Gastroesophageal sphincter (tissue), 4 donors: ENCODE measurements around the gene IER3. TPM values are rescaled to one million over a fixed set of nuclear protein-coding genes. Genes with fewer than 3 reads are reported as not detected.

Experiments used
- ATAC-seq: fragments of 150-250 bp; one replicate; pipeline ENCODE4 v1.9.1; 2016; ENCODE audit warnings: mild to moderate bottlenecking, moderate library complexity
- H3K27ac ChIP-seq, 4 donors: fragments of 200-600 bp; sonication (generic) in 3 of 4; 1 replicate in 3 of 4; 2 replicates in 1 of 4; pipeline ENCODE4 v1.5.1; 2016 to 2019
- H3K27me3 ChIP-seq: fragments of 200-600 bp; sonication (generic); one replicate; pipeline ENCODE4 v1.5.1; 2019
- H3K36me3 ChIP-seq, 2 donors: fragments of 200-600 bp; sonication (generic); one replicate each; pipeline ENCODE4 v1.5.1; 2019; ENCODE audit warnings: control low read depth in 1 of 2
- H3K4me1 ChIP-seq, 3 donors: fragments of 200-600 bp; sonication (generic); 1 replicate in 2 of 3; 2 replicates in 1 of 3; pipeline ENCODE4 v1.5.1; 2016 to 2019; ENCODE audit warnings: control low read depth in 2 of 3
- H3K4me3 ChIP-seq, 2 donors: fragments of 200-600 bp; sonication (generic); one replicate each; pipeline ENCODE4 v1.5.1; 2019; ENCODE audit warnings: mild to moderate bottlenecking in 1 of 2, moderate library complexity in 1 of 2
- H3K9me3 ChIP-seq, 3 donors: fragments of 200-600 bp; sonication (generic); one replicate each; pipeline ENCODE4 v1.5.1; 2017 to 2019; ENCODE audit warnings: control low read depth in 2 of 3
- EP300 ChIP-seq: sonication (generic); formaldehyde crosslinking; IDR thresholded peaks from one replicate; pipeline ENCODE4 v1.6.1; 2017; ENCODE audit warnings: antibody characterized with exemption, mild to moderate bottlenecking
- POLR2A ChIP-seq, 2 donors: fragments of 450-650 bp; IDR thresholded peaks; one replicate each; pipeline ENCODE4 v1.6.1; 2017; ENCODE audit warnings: antibody characterized with exemption in 2 of 2, mild to moderate bottlenecking in 2 of 2, moderate library complexity in 1 of 2
- POLR2AphosphoS5 ChIP-seq: sonication (generic); formaldehyde crosslinking; IDR thresholded peaks from one replicate; pipeline ENCODE4 v1.6.1; 2017; ENCODE audit warnings: antibody characterized with exemption
- WGBS, 2 donors: methylation state at CpG; one replicate each; pipeline ENCODE4 v1.1.5; 2018; ENCODE audit warnings: low coverage in 1 of 2; 5-methylcytosine and 5-hydroxymethylcytosine counted together
- total RNA-seq, 4 donors: library from RNA; depleted of rRNA; stranded (reverse); fragments of >200 nt; gene quantifications; one replicate each; pipeline ENCODE4 v1.1.0, GENCODE V29; 2016
- TF ChIP-seq, protein P1 (sequence below), 4 experiments: fragments of 200-600 bp in 2 of 4; fragments of 450-650 bp in 2 of 4; sonication (generic) in 1 of 4; IDR thresholded peaks; one replicate each; pipeline ENCODE4 v1.5.1; 2017 to 2019; ENCODE audit warnings: antibody characterized with exemption in 4 of 4, mild to moderate bottlenecking in 2 of 4, moderate library complexity in 2 of 4

The IER3 gene
- total RNA-seq, 4 donors from 2014 or later: 5.6 to 31.9 (median 11.3) TPM

DNA sequence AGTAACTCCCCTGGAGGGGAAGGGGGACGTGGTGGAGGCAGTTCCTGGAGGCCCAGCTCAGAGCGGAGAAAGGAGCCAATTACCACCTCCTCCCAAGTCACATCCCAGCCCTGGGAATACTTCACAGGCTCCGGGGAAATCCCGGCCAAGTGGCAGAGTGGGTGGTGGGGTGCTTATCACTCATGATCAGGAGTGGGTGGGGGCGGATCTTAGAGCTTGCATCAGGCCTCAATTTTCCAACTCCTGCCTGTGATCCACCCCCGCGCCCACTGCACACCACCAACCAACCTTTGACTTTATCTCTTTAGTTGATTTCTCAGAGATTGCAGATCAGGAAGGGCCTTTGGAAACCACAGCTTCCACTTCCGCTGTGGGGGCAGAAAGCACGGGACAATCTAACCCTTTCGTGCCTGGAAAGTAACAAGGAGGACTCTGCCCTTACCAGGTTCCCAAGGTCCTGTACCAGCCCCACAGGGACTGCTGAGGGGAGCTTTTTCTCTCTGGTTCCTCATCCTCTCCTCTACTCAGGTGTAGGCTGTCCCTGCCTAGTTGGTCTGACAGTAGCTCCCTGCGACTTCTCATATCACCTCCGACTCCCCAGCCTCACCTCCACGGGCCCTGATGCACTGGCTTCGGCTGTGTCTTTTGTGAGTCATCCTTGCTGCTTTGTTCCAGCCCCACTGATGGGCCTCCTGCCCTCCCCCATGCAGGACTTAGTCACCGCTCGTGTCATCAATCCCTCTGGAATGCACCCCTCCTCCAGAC, 24.9 kb upstream of the IER3 start:
- H3K27me3 ChIP-seq: no peaks in the 10 kb centered on the region
- 15 to 18% methylated on average over 8 to 9 of the region's 16 CpGs for whole genome bisulfite sequencing, 2 donors
- no peak overlapping the region for H3K4me3 ChIP-seq
- peaks cover 0 to 26% (median 19%) of the 10 kb centered on the region in 3 donors for H3K4me1 ChIP-seq
- peak; percentile 78 for TF ChIP-seq POLR2AphosphoS5
- TF ChIP-seq, protein P1, sequence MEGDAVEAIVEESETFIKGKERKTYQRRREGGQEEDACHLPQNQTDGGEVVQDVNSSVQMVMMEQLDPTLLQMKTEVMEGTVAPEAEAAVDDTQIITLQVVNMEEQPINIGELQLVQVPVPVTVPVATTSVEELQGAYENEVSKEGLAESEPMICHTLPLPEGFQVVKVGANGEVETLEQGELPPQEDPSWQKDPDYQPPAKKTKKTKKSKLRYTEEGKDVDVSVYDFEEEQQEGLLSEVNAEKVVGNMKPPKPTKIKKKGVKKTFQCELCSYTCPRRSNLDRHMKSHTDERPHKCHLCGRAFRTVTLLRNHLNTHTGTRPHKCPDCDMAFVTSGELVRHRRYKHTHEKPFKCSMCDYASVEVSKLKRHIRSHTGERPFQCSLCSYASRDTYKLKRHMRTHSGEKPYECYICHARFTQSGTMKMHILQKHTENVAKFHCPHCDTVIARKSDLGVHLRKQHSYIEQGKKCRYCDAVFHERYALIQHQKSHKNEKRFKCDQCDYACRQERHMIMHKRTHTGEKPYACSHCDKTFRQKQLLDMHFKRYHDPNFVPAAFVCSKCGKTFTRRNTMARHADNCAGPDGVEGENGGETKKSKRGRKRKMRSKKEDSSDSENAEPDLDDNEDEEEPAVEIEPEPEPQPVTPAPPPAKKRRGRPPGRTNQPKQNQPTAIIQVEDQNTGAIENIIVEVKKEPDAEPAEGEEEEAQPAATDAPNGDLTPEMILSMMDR (IDR thresholded peaks at IDR 0.05): no peak
- no peak for TF ChIP-seq POLR2A (IDR thresholded peaks at IDR 0.05)
- peak overlapping the region in 3 of 4 donors; percentile 73 to 79 (median 78) for H3K27ac ChIP-seq
- no peaks in the 10 kb centered on the region for H3K9me3 ChIP-seq
- ATAC-seq: peak; percentile 94
- H3K36me3 ChIP-seq: no peaks in the 10 kb centered on the region

DNA sequence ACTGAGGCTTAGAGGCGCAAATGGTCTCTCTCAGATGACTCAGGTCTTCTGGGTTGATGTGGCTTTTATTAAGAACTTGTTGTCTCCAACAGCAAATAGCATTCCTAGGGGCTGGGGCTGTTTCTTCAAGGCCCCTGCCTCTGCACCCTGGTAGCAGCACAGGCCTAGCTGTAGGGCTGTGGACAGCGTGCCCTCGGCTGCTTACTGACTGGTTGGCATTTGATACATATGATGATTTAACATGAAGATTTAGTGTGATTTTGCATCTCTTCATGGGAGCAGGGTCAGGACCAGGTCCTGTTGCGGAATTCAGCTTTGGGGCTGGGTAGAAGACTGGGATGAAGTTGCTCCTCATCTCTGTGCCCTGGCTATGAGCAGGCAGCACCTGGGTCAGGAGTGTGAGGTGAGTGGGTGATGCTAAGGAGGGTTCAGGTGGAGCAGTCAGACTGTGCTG, 24.3 kb upstream of the IER3 start:
- Histone ChIP-seq H3K4me1 (peaks cover 0 to 31% (median 23%) of the 10 kb centered on the region in 3 donors), H3K27me3 (no peaks in the 10 kb centered on the region), H3K9me3 (no peaks in the 10 kb centered on the region), H3K4me3 (no peak overlapping the region), H3K36me3 (no peaks in the 10 kb centered on the region), H3K27ac (peak overlapping the region in 3 of 4 donors; percentile 73 to 79 (median 78))
- TF ChIP-seq POLR2A (IDR thresholded peaks at IDR 0.05) (no peak), EP300 (no peak), POLR2AphosphoS5 (no peak)
- TF ChIP-seq, protein P1 (IDR thresholded peaks at IDR 0.05): no peak
- no peak for ATAC-seq
- 98 to 100% methylated on average over 1 to 4 of the region's 4 CpGs for WGBS, 2 donors

DNA sequence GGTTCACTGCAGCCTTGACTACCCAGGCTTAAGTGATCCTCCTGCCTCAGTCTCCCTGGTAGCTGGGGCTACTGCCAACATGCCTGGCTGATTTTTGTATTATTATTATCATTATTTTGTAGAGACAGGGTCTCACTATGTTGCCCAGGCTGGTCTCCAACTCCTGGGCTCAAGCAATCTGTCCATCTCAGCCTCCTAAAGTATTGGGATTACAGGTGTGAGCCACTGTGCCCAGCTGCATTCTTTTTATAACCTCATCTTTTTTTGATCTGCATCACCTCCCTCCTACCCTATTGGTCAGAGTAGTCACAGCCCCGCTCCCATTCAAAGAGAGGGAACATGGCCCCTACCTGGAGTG, 23.6 kb upstream of the IER3 start:
- H3K27ac ChIP-seq: no peak overlapping the region
- ATAC-seq: no peak
- WGBS, 2 donors: no CpG with 5 or more reads among the region's 1 CpG
- no peaks in the 10 kb centered on the region for H3K36me3 ChIP-seq
- H3K27me3 ChIP-seq: no peaks in the 10 kb centered on the region
- H3K4me1 ChIP-seq: peaks cover 0 to 34% (median 23%) of the 10 kb centered on the region in 3 donors
- TF ChIP-seq EP300: no peak
- TF ChIP-seq, protein P1 (IDR thresholded peaks at IDR 0.05): no peak
- TF ChIP-seq POLR2AphosphoS5: no peak
- no peak for TF ChIP-seq POLR2A (IDR thresholded peaks at IDR 0.05)
- no peak overlapping the region for H3K4me3 ChIP-seq
- H3K9me3 ChIP-seq: no peaks in the 10 kb centered on the region

DNA sequence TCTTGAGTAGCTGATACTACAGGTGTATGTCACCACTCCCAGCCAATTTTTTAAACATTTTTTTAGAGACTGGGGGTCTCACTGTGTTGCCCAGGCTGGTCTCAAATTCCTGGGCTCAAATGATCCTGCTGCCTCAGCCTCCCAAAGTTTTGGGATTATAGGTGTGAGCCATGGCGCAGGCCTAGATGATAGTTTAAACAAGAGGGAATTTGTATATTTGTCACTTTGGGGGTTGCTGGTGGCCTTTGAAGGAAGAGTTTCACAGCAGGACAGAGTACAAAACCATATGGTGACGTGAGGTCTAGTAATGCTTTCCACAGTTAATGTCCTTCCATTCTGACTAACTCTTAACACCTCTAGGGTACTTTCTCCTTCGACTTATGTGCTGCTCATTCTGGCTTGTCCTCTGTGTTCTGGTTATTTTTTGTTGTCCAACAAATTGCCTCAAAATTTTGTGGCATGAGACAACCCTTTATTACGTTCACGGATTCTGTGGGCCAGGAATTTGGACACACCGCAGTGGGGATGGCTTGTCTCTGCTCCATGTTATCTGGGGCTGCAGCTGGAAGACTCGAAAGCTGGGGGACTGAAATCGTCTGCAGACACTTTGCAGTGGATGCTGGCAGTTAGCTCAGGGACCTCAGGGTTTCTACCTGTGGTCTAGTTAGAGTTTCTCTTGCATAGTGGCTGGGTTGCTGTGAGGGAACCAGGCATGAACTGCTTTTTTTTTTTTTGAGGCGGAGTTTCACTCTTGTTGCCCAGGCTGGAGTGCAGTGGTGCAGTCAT, 23.0 kb upstream of the IER3 start:
- ATAC-seq: no peak
- no peak overlapping the region for H3K27ac ChIP-seq
- TF ChIP-seq POLR2A (IDR thresholded peaks at IDR 0.05) (no peak), POLR2AphosphoS5 (no peak), EP300 (no peak)
- TF ChIP-seq, protein P1 (IDR thresholded peaks at IDR 0.05): no peak
- 87% methylated on average over 6 of the region's 9 CpGs; no CpG with 5 or more reads in 1 of the 2 donors for WGBS, 2 donors
- no peaks in the 10 kb centered on the region for H3K9me3 ChIP-seq
- H3K36me3 ChIP-seq: no peaks in the 10 kb centered on the region
- no peak overlapping the region for H3K4me3 ChIP-seq
- peaks cover 0 to 34% (median 23%) of the 10 kb centered on the region in 3 donors for H3K4me1 ChIP-seq
- H3K27me3 ChIP-seq: no peaks in the 10 kb centered on the region
